AG04449 (cell line): Measurements from ENCODE around the gene SLC1A3.

Source experiments
- CTCF ChIA-PET: fragments of 350-600 bp; formaldehyde crosslinking; extraction: SDS; loops from one replicate; lab custom pipeline; 2021; ENCODE audit warnings: antibody characterized with exemption; lab: Yijun Ruan, JAX
- POLR2A ChIA-PET: fragments of 400-600, 350-600 bp; formaldehyde crosslinking; extraction: SDS; loops from one replicate; lab custom pipeline; 2020; ENCODE audit warnings: antibody characterized with exemption, inconsistent platforms; lab: Yijun Ruan, JAX
- DNase-seq: peaks from one replicate; pipeline ENCODE4 v3.0.0-alpha.2; 2010; ENCODE audit warnings: low read depth, low spot score
- H3K4me3 ChIP-seq: 2 replicates; pipeline ENCODE4 v1.5.1; 2011; ENCODE audit warnings: low read depth, mild to moderate bottlenecking, control low read depth, low read length
- CTCF ChIP-seq: IDR thresholded peaks from one replicate; pipeline ENCODE4 v1.5.1; 2011; ENCODE audit warnings: mild to moderate bottlenecking, moderate library complexity, low read length, control low read depth, inconsistent platforms; ENCODE audit not compliant: insufficient read depth; ENCODE audit errors: missing control alignments

The SLC1A3 gene

GRCh38 chr5:36596247-36596646 is 10.2 kb upstream of the SLC1A3 start:
- no peak for DNase-seq
- no peak for TF ChIP-seq CTCF
- ChIA-PET POLR2A (no interaction called here), CTCF (interaction anchor here (0.8 to 2.3 kb wide), 2 partner anchors 14 to 95 kb away, joined by 3 to 5 read pairs; no protein-coding TSS in a partner anchor)
- H3K4me3 ChIP-seq: no peak overlapping the region

GRCh38 chr5:36596756-36597155 is 9.7 kb upstream of the SLC1A3 start:
- no peak overlapping the region for H3K4me3 ChIP-seq
- POLR2A ChIA-PET: no interaction called here
- DNase-seq: no peak
- CTCF ChIA-PET: interaction anchor here (2.3 kb wide), 1 partner anchor 94 kb away, joined by 5 read pairs; no protein-coding TSS in a partner anchor
- TF ChIP-seq CTCF: no peak

- H3K4me3 ChIP-seq: no peak overlapping the region
- no peak for DNase-seq
- CTCF ChIA-PET: no interaction called here
- POLR2A ChIA-PET: no interaction called here
- TF ChIP-seq CTCF: no peak
Measured at GRCh38 chr5:36598045-36598444, 8.4 kb upstream of the SLC1A3 start.

- no peak for TF ChIP-seq CTCF
- ChIA-PET CTCF (no interaction called here), POLR2A (no interaction called here)
- H3K4me3 ChIP-seq: no peak overlapping the region
- no peak for DNase-seq
Measured at GRCh38 chr5:36599986-36600779, 6.2 kb upstream of the SLC1A3 start.

GRCh38 chr5:36600917-36601527 is 5.4 kb upstream of the SLC1A3 start:
- CTCF ChIA-PET: no interaction called here
- TF ChIP-seq CTCF: no peak
- no peak overlapping the region for H3K4me3 ChIP-seq
- POLR2A ChIA-PET: no interaction called here
- no peak for DNase-seq

- ChIA-PET POLR2A (no interaction called here), CTCF (no interaction called here)
- DNase-seq: no peak
- TF ChIP-seq CTCF: no peak
- no peak overlapping the region for H3K4me3 ChIP-seq
Measured at GRCh38 chr5:36602704-36603321, 3.6 kb upstream of the SLC1A3 start.
